HepG2 (cell line): ENCODE measurements around the gene CNTN4. TPM values are rescaled to one million over a fixed set of nuclear protein-coding genes. Genes with fewer than 3 reads are reported as not detected.

ENCODE experiments used
- ATAC-seq: fragments of 200-7000 bp; cut with Tn5 transposase; 3 replicates; pipeline ENCODE4 v1.9.1; 2020; ENCODE audit warnings: mild to moderate bottlenecking, moderate library complexity
- BruUV-seq: library from RNA; stranded (reverse); fragments of 400-500 nt; replicated peaks from 2 replicates; lab custom pipeline; 2021; lab: Mats Ljungman, UMichigan
- CTCF ChIA-PET: fragments of 300-600 bp; formaldehyde crosslinking; extraction: SDS; loops from one replicate; lab custom pipeline; 2021; ENCODE audit warnings: low total read pairs, inconsistent platforms, low intra/inter-chr PET ratio; lab: Yijun Ruan, JAX
- POLR2A ChIA-PET: fragments of 350-600 bp; sonication (Branson Sonifier 250); formaldehyde crosslinking; loops from one replicate; lab custom pipeline; 2020; ENCODE audit warnings: antibody characterized with exemption, inconsistent platforms; lab: Yijun Ruan, JAX
- DNase-seq: peaks from one replicate; pipeline ENCODE4 v3.0.0-alpha.2; 2015; ENCODE audit warnings: low spot score
- FAIRE-seq: peaks from 3 replicates; lab custom pipeline; 2011; peaks lifted over from hg19 to GRCh38; lab: Jason Lieb, UNC
- H2AFZ ChIP-seq: one replicate; pipeline ENCODE4 v1.6.1; 2011; ENCODE audit warnings: low read length, inconsistent platforms
- H3K27ac ChIP-seq: fragments of 300-600 bp; 3 replicates; pipeline ENCODE4 v1.8.0; 2011; ENCODE audit warnings: mixed run types, mild to moderate bottlenecking, mixed read lengths, low read length, inconsistent platforms; ENCODE audit not compliant: insufficient read depth; ENCODE audit errors: extremely low read length
- H3K27me3 ChIP-seq, 2 experiments: fragments of 200-600 bp in 1 of 2; 2 replicates in 1 of 2; 3 replicates in 1 of 2; pipeline versions ENCODE4 v1.6.0 to v1.8.0; 2011; ENCODE audit warnings: low read length in 2 of 2, mild to moderate bottlenecking in 2 of 2, moderate library complexity in 2 of 2, inconsistent platforms in 1 of 2; ENCODE audit not compliant: insufficient read depth in 2 of 2, control insufficient read depth in 1 of 2
- H3K36me3 ChIP-seq, 2 experiments: fragments of 200-600 bp in 1 of 2; replicated peaks in 1 of 2; 2 replicates in 1 of 2; 3 replicates in 1 of 2; pipeline versions ENCODE4 v1.5.1 to v1.8.0; 2011; ENCODE audit warnings: low read length in 2 of 2, inconsistent platforms in 1 of 2; ENCODE audit not compliant: insufficient read depth in 2 of 2, control insufficient read depth in 1 of 2
- H3K4me1 ChIP-seq: 2 replicates; pipeline ENCODE4 v1.5.1; 2012; ENCODE audit warnings: low read length, inconsistent platforms; ENCODE audit not compliant: insufficient read depth
- H3K4me2 ChIP-seq: 2 replicates; pipeline ENCODE4 v1.6.0; 2011; ENCODE audit warnings: low read depth, low read length, inconsistent platforms
- H3K4me3 ChIP-seq, 3 experiments: fragments of 200-600 bp in 1 of 3; sonication (generic), shearing (Covaris generic) in 1 of 3; replicated peaks in 1 of 3; 2 replicates each; pipeline ENCODE4 v1.5.1; 2011 to 2016; ENCODE audit warnings: low read length in 3 of 3, inconsistent platforms in 2 of 3, low read depth in 2 of 3, mild to moderate bottlenecking in 2 of 3, control low read depth in 1 of 3, mixed read lengths in 1 of 3; ENCODE audit not compliant: insufficient read depth in 1 of 3
- H3K79me2 ChIP-seq: one replicate; pipeline ENCODE4 v1.6.1; 2011; ENCODE audit warnings: low read length, inconsistent platforms; ENCODE audit not compliant: insufficient read depth
- H3K9ac ChIP-seq: 2 replicates; pipeline ENCODE4 v1.6.0; 2011; ENCODE audit warnings: mild to moderate bottlenecking, low read depth, low read length, inconsistent platforms; ENCODE audit not compliant: insufficient read depth
- H3K9me3 ChIP-seq: 2 replicates; pipeline ENCODE4 v1.5.1; 2012; ENCODE audit warnings: mild to moderate bottlenecking, low read length
- H4K20me1 ChIP-seq: 2 replicates; pipeline ENCODE4 v1.6.0; 2011; ENCODE audit warnings: inconsistent platforms, mild to moderate bottlenecking, low read length, moderate library complexity; ENCODE audit not compliant: insufficient read depth
- ATF3 ChIP-seq: sonication (generic); formaldehyde crosslinking; IDR thresholded peaks from 2 replicates; pipeline ENCODE4 v1.4.0; 2020; ENCODE audit warnings: missing genetic modification reagents
- BRCA1 ChIP-seq: sonication (generic); formaldehyde crosslinking; IDR thresholded peaks from 2 replicates; pipeline ENCODE4 v1.4.0; 2020; ENCODE audit warnings: missing genetic modification reagents
- CC2D1A ChIP-seq: sonication (generic); formaldehyde crosslinking; IDR thresholded peaks from 2 replicates; pipeline ENCODE4 v1.8.1; 2023; ENCODE audit warnings: mild to moderate bottlenecking, missing genetic modification reagents
- SALL1 ChIP-seq: sonication (generic); formaldehyde crosslinking; IDR thresholded peaks from 2 replicates; pipeline ENCODE4 v1.8.0; 2022; ENCODE audit warnings: mild to moderate bottlenecking, missing genetic modification reagents
- SMYD3 ChIP-seq: sonication (generic); formaldehyde crosslinking; IDR thresholded peaks from 2 replicates; pipeline ENCODE4 v1.8.1; 2023; ENCODE audit warnings: mild to moderate bottlenecking, missing genetic modification reagents
- SNAPC2 ChIP-seq: sonication (generic); formaldehyde crosslinking; IDR thresholded peaks from 2 replicates; pipeline ENCODE4 v1.8.1; 2022; ENCODE audit warnings: mild to moderate bottlenecking, missing genetic modification reagents
- THAP7 ChIP-seq: sonication (generic); formaldehyde crosslinking; IDR thresholded peaks from 2 replicates; pipeline ENCODE4 v1.8.1; 2023; ENCODE audit warnings: mild to moderate bottlenecking, missing genetic modification reagents
- THAP9 ChIP-seq: sonication (generic); formaldehyde crosslinking; IDR thresholded peaks from 2 replicates; pipeline ENCODE4; 2020; ENCODE audit warnings: missing genetic modification reagents, mild to moderate bottlenecking, borderline replicate concordance
- XBP1 ChIP-seq: sonication (generic); formaldehyde crosslinking; IDR thresholded peaks from 2 replicates; pipeline ENCODE4 v1.5.0; 2020; ENCODE audit warnings: missing genetic modification reagents
- ZBTB49 ChIP-seq: sonication (generic); formaldehyde crosslinking; IDR thresholded peaks from 2 replicates; pipeline ENCODE4 v1.4.0; 2020; ENCODE audit warnings: missing genetic modification reagents, borderline replicate concordance
- ZFP36 ChIP-seq: fragments of 150-350 bp; IDR thresholded peaks from 2 replicates; pipeline ENCODE4 v1.6.1; 2018; ENCODE audit warnings: borderline replicate concordance, low read length, low read depth; ENCODE audit not compliant: partially characterized antibody
- ZNF451 ChIP-seq: sonication (generic); formaldehyde crosslinking; IDR thresholded peaks from 2 replicates; pipeline ENCODE4 v1.5.0; 2020; ENCODE audit warnings: mild to moderate bottlenecking, missing genetic modification reagents
- ZNF496 ChIP-seq: sonication (generic); formaldehyde crosslinking; IDR thresholded peaks from 2 replicates; pipeline ENCODE4 v1.8.1; 2023; ENCODE audit warnings: mild to moderate bottlenecking, moderate library complexity, missing genetic modification reagents; ENCODE audit not compliant: insufficient replicate concordance
- WGBS: methylation state at CpG from one replicate; pipeline ENCODE4 v1.1.6; 2017; ENCODE audit warnings: low lambda C conversion rate; 5-methylcytosine and 5-hydroxymethylcytosine counted together
- in situ Hi-C: cut with HindIII; loops from 2 replicates; pipeline ENCODE4 v1.10.0; 2017; ENCODE audit warnings: low pct_unique_long_range_greater_than_20kb; ENCODE audit not compliant: extremely low pct_ligation_motif_present
- intact Hi-C: fragments of 100-400 bp; cut with micrococcal nuclease; formaldehyde crosslinking; loops from one replicate; pipeline ENCODE4 v1.10.0; 2022; ENCODE audit not compliant: unreplicated experiment
- polyA plus RNA-seq, 8 experiments: library from polyadenylated mRNA; depleted of rRNA in 3 of 8; stranded (reverse) in 7 of 8; unstranded in 1 of 8; fragments of >200 nt; fragmentation: Illumina TruSeq in 4 of 8; extraction: Trizol in 4 of 8; gene quantifications; 2 replicates each; pipeline versions ENCODE4 v1.2.1 to v1.2.3, GENCODE V29; 2011 to 2016; ENCODE audit warnings: low read depth in 4 of 8, missing spikeins in 1 of 8, mixed read lengths in 1 of 8; ENCODE audit not compliant: insufficient read depth in 1 of 8
- total RNA-seq, 5 experiments: library from RNA; depleted of rRNA; stranded (reverse); fragments of >200 nt; fragmentation: Illumina TruSeq; extraction: Trizol; gene quantifications; 2 replicates each; pipeline ENCODE4 v1.2.3, GENCODE V29; 2016; ENCODE audit warnings: low read depth in 1 of 5

Gene CNTN4
- total and polyA plus RNA-seq, 2 of the 13 experiments (the other 11 are each of a cell fraction or from before 2014, with no cell fraction given), result 0.01 to 0.13 TPM

- no peaks in the 10 kb centered on the region for H3K9me3 ChIP-seq
- ATAC-seq (no peak), DNase-seq (no peak), FAIRE-seq (no peak)
- BruUV-seq, result no TSS peak
- H3K4me3 ChIP-seq, result no peak overlapping the region
- no peak overlapping the region for H3K27ac ChIP-seq
- WGBS, result 9% methylated on average over 1 of the region's 1 CpG
- TF ChIP-seq SALL1, result no peak
- no peak for TF ChIP-seq XBP1
- TF ChIP-seq ZBTB49 (CRISPR knock-in tag), result no peak
- no peak for TF ChIP-seq THAP7
- no peak for TF ChIP-seq ZNF496 (CRISPR knock-in tag)
- in situ Hi-C loops, result no loop called here
- H3K27me3 ChIP-seq, result no peaks in the 10 kb centered on the region
- no peaks in the 10 kb centered on the region for H3K4me1 ChIP-seq
- no peak overlapping the region for H2AFZ ChIP-seq
- no peaks in the 10 kb centered on the region for H4K20me1 ChIP-seq
- ChIA-PET POLR2A (no interaction called here), CTCF (no interaction called here)
- no peaks in the 10 kb centered on the region for H3K36me3 ChIP-seq
- H3K4me2 ChIP-seq, result no peak overlapping the region
- no peaks in the 10 kb centered on the region for H3K79me2 ChIP-seq
- intact Hi-C loops, result loop anchor here (10.0 kb wide), 1 partner anchor 155 kb away; no protein-coding TSS in a partner anchor
- H3K9ac ChIP-seq, result no peak overlapping the region
Measured at GRCh38 chr3:2920103-2920502, 821.4 kb downstream of the CNTN4 start.

GRCh38 chr3:2921452-2921851 lies 822.8 kb downstream of the CNTN4 start:
- no peak for FAIRE-seq
- Histone ChIP-seq H3K27ac (no peak overlapping the region), H4K20me1 (no peaks in the 10 kb centered on the region), H3K4me1 (no peaks in the 10 kb centered on the region), H3K4me2 (no peak overlapping the region), H3K79me2 (no peaks in the 10 kb centered on the region), H3K36me3 (no peaks in the 10 kb centered on the region), H3K4me3 (no peak overlapping the region), H2AFZ (no peak overlapping the region), H3K9ac (no peak overlapping the region), H3K9me3 (no peaks in the 10 kb centered on the region), H3K27me3 (no peaks in the 10 kb centered on the region)
- POLR2A ChIA-PET, result no interaction called here
- in situ Hi-C loops, result no loop called here
- BruUV-seq, result no TSS peak
- 55% methylated on average over 1 of the region's 1 CpG for WGBS
- no peak for DNase-seq
- intact Hi-C loops, result loop anchor here (10.0 kb wide), 1 partner anchor 157 kb away; no protein-coding TSS in a partner anchor
- TF ChIP-seq SNAPC2 (CRISPR knock-in tag) (no peak), THAP9 (CRISPR knock-in tag) (no peak), ATF3 (no peak), BRCA1 (CRISPR knock-in tag) (no peak), CC2D1A (CRISPR knock-in tag) (no peak), SMYD3 (no peak), ZNF451 (CRISPR knock-in tag) (no peak), ZFP36 (no peak)
- CTCF ChIA-PET, result no interaction called here
- ATAC-seq, result no peak
